ENCODE data around the gene WDTC1. TPM values are rescaled to one million over a fixed set of nuclear protein-coding genes. Genes with fewer than 3 reads are reported as not detected.

Gene WDTC1
- total and polyA plus RNA-seq, 9 of the 15 experiments (the other 6 are each of a cell fraction or from before 2014, with no cell fraction given): 0.18 to 32.3 (median 8.8) TPM

GRCh38 chr1:27299385-27300271 is 65.2 kb downstream of the WDTC1 start:
- Histone ChIP-seq H2AFZ (ENCODE audit: low read depth, low read length) (no peak overlapping the region), H3K79me2 (ENCODE audit: control insufficient read depth, insufficient read depth, low read length) (no peaks in the 10 kb centered on the region), H3K4me1 (replicated peaks in 1 of 2; ENCODE audit: control insufficient read depth in 2 of 2, insufficient read depth in 2 of 2, low read length in 2 of 2) (peaks cover 0 to 7% of the 10 kb centered on the region in 2 experiments; a peak in 2 of 5 replicates), H3K9me1 (ENCODE audit: control insufficient read depth, insufficient read depth, low read length) (peaks cover 3% of the 10 kb centered on the region), H3K27me3 (ENCODE audit: control insufficient read depth in 2 of 2, insufficient read depth in 2 of 2, low read length in 2 of 2) (no peaks in the 10 kb centered on the region), H4K20me1 (replicated peaks; ENCODE audit: control insufficient read depth, insufficient read depth, low read length) (0 out of 2 replicates have a peak, but pooled peaks cover 7% of the 10 kb centered on the region), H3K9ac (ENCODE audit: insufficient read depth in 1 of 2, low read depth in 2 of 2, low read length in 2 of 2) (peak overlapping the region in 1 of 2 experiments; percentile 53; a peak in 2 of 4 replicates), H3K27ac (ENCODE audit: extremely low read depth, low read depth, low read length) (no peak overlapping the region), H3K4me3 (no peak overlapping the region), H3K9me3 (replicated peaks; ENCODE audit: control insufficient read depth, insufficient read depth, low read depth, low read length) (no peaks in the 10 kb centered on the region), H3K4me2 (ENCODE audit: insufficient read depth, low read length) (no peak overlapping the region), H3K36me3 (ENCODE audit: control insufficient read depth, insufficient read depth, low read length) (peaks cover 38% of the 10 kb centered on the region; the same call in 2 of the 3 replicates)
- in situ Hi-C loops (cut with MboI): loop anchor here (5.0 kb wide), 1 partner anchor 88 kb away; no protein-coding TSS in a partner anchor
- POLR2A ChIA-PET: interaction anchor here (0.6 to 1.8 kb wide), 8 partner anchors 12 to 297 kb away, joined by 3 to 10 read pairs (median 3); no protein-coding TSS in a partner anchor
- no TSS peak for BruUV-seq (replicated peaks)
- intact Hi-C loops (cut with micrococcal nuclease): loop anchor here (1.0 to 5.0 kb wide), 6 partner anchors 58 to 363 kb away; partner anchors contain the start of gene FCN3
- ATAC-seq (no peak), FAIRE-seq (no peak), DNase-seq (ENCODE audit: extremely low read depth in 1 of 4, low spot score in 3 of 4) (no peak)
- CTCF ChIA-PET (ENCODE audit: low intra/inter-chr PET ratio): interaction anchor here (0.7 to 3.2 kb wide), 9 partner anchors 14 to 1757 kb away, joined by 3 to 49 read pairs (median 3); no protein-coding TSS in a partner anchor
- 0 out of 2 replicates have a peak, but pooled peaks have one; percentile 52 for TF ChIP-seq FOXP4 (CRISPR knock-in tag; IDR thresholded peaks at IDR 0.05; ENCODE audit: borderline replicate concordance)
- 0 out of 2 replicates have a peak, but pooled peaks have one; percentile 11 for TF ChIP-seq POLR2G (IDR thresholded peaks at IDR 0.05; ENCODE audit: low read depth, low read length)
- TF ChIP-seq KAT2B (IDR thresholded peaks at IDR 0.05; ENCODE audit: low read depth, low read length): no peak
- 61% methylated on average over 14 of the region's 14 CpGs for WGBS (ENCODE audit: insufficient coverage, low coverage, missing lambda C conversion rate)

All from K562 (cell line).